ENCODE measurements around the gene RTTN. TPM values are rescaled to one million over a fixed set of nuclear protein-coding genes. Genes with fewer than 3 reads are reported as not detected.
A peak's percentile ranks its signal among the peaks of the same experiment; 100 is the strongest.

Gene RTTN
- total RNA-seq, 1 donor from 2014 or later = 9.5 TPM

DNA sequence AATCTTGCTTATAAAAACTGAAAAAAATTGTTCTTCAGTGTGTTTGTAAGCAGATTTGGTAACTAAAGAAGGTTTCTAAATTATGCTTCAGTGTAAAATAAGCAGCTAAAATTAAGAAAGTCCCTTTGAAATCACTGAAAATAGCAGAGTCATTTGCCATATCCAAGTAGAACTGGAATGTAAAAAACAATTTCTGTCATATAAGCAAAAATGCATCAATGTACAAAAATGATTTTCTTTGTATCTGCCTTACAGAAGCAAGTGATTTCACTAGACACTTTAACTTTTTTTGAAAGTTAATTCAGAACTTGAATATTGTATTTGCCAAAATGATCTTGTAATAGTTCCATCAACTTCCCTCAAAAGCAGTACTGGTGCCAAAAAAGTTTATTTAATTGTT is 136.1 kb downstream of the RTTN start:
- intact Hi-C loops (cut with DNase I) = no loop called here
- H3K36me3 ChIP-seq = peaks cover 0 to 1% of the 10 kb centered on the region in 2 donors
- no peak for TF ChIP-seq CTCF (IDR thresholded peaks at IDR 0.05)
- no peaks in the 10 kb centered on the region for H3K9me3 ChIP-seq
- H3K4me3 ChIP-seq = no peak overlapping the region
- H3K27me3 ChIP-seq = no peaks in the 10 kb centered on the region
- no peaks in the 10 kb centered on the region for H3K4me1 ChIP-seq
- no peak overlapping the region for H3K27ac ChIP-seq
- DNase-seq (ENCODE audit: low spot score in 2 of 2) = no peak

DNA sequence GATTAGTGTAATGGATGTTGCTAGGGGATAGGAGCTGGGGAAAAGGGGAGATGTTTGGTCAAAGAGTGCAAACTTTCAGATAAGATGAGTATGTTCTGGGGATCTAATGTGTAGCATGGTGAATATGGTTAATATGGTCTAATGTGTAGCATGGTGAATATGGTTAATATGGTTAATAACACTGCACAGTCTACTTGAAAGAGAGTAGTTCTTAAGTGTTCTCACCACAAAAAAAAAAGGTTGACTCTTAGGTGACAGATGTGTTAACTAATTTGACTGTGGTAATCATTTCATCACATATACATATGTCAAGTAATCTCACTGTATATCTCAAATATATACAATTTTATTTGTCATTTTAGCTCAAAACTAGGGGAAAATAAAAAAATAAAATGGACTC is 136.5 kb downstream of the RTTN start:
- intact Hi-C loops (cut with DNase I) = no loop called here
- no peak for TF ChIP-seq CTCF (IDR thresholded peaks at IDR 0.05)
- Histone ChIP-seq H3K27ac (no peak overlapping the region), H3K27me3 (no peaks in the 10 kb centered on the region), H3K36me3 (peaks cover 0 to 3% of the 10 kb centered on the region in 2 donors), H3K4me3 (no peak overlapping the region), H3K4me1 (no peaks in the 10 kb centered on the region), H3K9me3 (no peaks in the 10 kb centered on the region)
- no peak for DNase-seq (ENCODE audit: low spot score in 2 of 2)

DNA sequence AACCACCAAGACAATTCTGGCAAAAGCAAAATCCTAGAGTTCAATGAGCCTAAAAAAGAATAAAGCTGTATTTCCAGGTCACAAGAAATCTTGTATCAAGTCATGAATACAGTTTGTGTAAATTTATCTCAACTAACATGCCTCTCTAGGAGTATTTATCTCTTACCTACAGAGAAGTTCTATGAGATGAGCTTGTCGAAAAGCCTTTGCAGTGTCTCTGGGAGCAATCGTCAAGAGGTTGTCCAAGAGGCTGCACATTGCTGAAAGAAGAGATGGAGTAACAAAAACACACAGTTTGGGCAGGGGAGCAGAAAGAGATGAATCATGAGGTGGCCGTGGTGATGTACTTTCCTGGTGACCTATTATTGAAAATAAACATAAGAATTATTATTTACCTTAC is 145.8 kb downstream of the RTTN start:
- DNase-seq (ENCODE audit: low spot score in 2 of 2) = no peak
- H3K4me3 ChIP-seq = no peak overlapping the region
- no peak for TF ChIP-seq CTCF (IDR thresholded peaks at IDR 0.05)
- H3K27ac ChIP-seq = no peak overlapping the region
- H3K9me3 ChIP-seq = no peaks in the 10 kb centered on the region
- H3K4me1 ChIP-seq = no peaks in the 10 kb centered on the region
- H3K36me3 ChIP-seq = peaks cover 3 to 28% of the 10 kb centered on the region in 2 donors
- no peaks in the 10 kb centered on the region for H3K27me3 ChIP-seq
- intact Hi-C loops (cut with DNase I) = no loop called here

DNA sequence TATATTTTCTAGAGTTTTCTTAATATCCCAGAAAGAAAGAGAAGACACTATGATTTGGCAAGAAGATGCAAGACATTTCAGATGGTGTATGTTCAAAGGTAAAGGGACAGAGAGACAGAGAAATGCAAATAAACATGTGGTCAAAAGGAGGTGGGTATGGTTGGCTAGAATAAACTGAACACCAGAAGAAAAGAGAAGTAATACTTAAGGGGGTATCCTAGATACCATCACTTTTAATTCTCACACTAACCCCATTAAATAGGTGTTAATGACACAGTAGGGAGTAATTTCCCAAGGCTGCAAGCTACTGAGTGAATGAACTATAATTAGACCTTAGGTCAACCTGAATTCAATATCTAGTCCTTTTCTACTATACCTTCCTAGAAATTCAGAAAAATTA is 146.6 kb downstream of the RTTN start:
- Histone ChIP-seq H3K9me3 (no peaks in the 10 kb centered on the region), H3K27ac (no peak overlapping the region), H3K4me1 (no peaks in the 10 kb centered on the region), H3K36me3 (peaks cover 6 to 30% of the 10 kb centered on the region in 2 donors), H3K27me3 (no peaks in the 10 kb centered on the region), H3K4me3 (no peak overlapping the region)
- no peak for DNase-seq (ENCODE audit: low spot score in 2 of 2)
- intact Hi-C loops (cut with DNase I) = no loop called here
- TF ChIP-seq CTCF (IDR thresholded peaks at IDR 0.05) = no peak

DNA sequence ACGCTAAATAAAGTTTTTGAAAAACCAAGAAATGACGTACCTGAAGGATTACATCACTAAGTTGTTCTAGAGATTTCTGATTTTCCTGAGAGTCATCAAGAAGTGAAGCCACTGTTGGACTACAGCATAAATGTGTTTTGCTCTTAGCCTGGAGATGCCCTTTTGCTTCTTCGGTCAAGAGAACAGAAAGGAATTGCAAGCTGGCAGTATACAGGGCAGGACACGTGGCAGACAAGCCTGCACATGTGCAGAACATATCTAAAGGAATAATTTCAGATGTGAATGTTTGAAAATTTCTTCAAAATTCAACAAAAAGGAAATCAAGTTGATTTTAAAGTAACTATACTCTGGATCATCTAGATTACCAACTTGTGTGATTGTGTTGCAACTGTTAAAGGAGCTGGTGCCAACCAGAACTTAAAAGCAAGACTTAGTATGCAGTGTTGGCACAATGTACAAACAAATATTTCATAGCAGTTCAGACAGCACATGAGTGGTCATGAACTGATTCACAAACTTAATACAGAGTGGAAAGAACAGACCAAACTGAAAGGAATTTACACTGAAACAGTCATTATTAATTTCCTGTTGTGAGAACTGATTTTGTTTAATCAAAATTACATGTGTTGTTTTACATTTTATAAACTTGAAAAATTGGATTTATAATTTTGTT is 157.4 kb downstream of the RTTN start:
- peaks cover 0 to 9% of the 10 kb centered on the region in 2 donors for H3K4me1 ChIP-seq
- H3K4me3 ChIP-seq = no peak overlapping the region
- H3K27me3 ChIP-seq = no peaks in the 10 kb centered on the region
- no peak for DNase-seq (ENCODE audit: low spot score in 2 of 2)
- intact Hi-C loops (cut with DNase I) = loop anchor here (5.0 to 10.0 kb wide), 3 partner anchors 84 to 377 kb away; no protein-coding TSS in a partner anchor
- no peak for TF ChIP-seq CTCF (IDR thresholded peaks at IDR 0.05)
- H3K36me3 ChIP-seq = peaks cover 5 to 13% of the 10 kb centered on the region in 2 donors
- peak overlapping the region in 1 of 2 donors; percentile 60 for H3K27ac ChIP-seq
- no peaks in the 10 kb centered on the region for H3K9me3 ChIP-seq
